ENCODE results near the gene SERPING1.

The SERPING1 gene

GRCh38 chr11:57567515-57568329 is 29.8 kb upstream of the SERPING1 start, which contains the start of gene UBE2L6:
Gene UBE2L6, minus strand, starts transcription at chr11:57567672. Its CDS starts 61 bp downstream, at chr11:57567611.
- H3K4me1 ChIP-seq (ENCODE audit: control insufficient read depth, insufficient read depth, low read length), result peaks cover 19% of the 10 kb centered on the region

GRCh38 chr11:57568330-57568766 is 29.1 kb upstream of the SERPING1 start:
- H3K27me3 ChIP-seq (ENCODE audit: control insufficient read depth, insufficient read depth, low read length), result peaks cover 3% of the 10 kb centered on the region; the same call in 1 of the 2 replicates
- peak overlapping the region; percentile 82 for H3K4me3 ChIP-seq (ENCODE audit: low read depth, low read length)
- peak overlapping the region; percentile 82 for H3K27ac ChIP-seq (ENCODE audit: low read depth, low read length)
- no peaks in the 10 kb centered on the region for H3K9me3 ChIP-seq (ENCODE audit: control insufficient read depth, insufficient read depth, low read length)
- peak overlapping the region; percentile 85; the same call in 1 of the 2 replicates for H3K9ac ChIP-seq (ENCODE audit: low read depth, low read length)
- H3K4me1 ChIP-seq (ENCODE audit: control insufficient read depth, insufficient read depth, low read length), result peaks cover 19% of the 10 kb centered on the region
- H3K36me3 ChIP-seq (ENCODE audit: control insufficient read depth, insufficient read depth, low read length), result no peaks in the 10 kb centered on the region

More at GRCh38 chr11:57567515-57568329, 29.8 kb upstream of the SERPING1 start, which contains the start of gene UBE2L6:
- Histone ChIP-seq H3K9ac (ENCODE audit: low read depth, low read length) (peak within 1 kb of the TSS; percentile 85), H3K9me3 (ENCODE audit: control insufficient read depth, insufficient read depth, low read length) (no peaks in the 10 kb centered on the region), H3K36me3 (ENCODE audit: control insufficient read depth, insufficient read depth, low read length) (no peaks in the 10 kb centered on the region), H3K27ac (ENCODE audit: low read depth, low read length) (peak within 1 kb of the TSS; percentile 82), H3K27me3 (ENCODE audit: control insufficient read depth, insufficient read depth, low read length) (peaks cover 3% of the 10 kb centered on the region; the same call in 1 of the 2 replicates), H3K4me3 (ENCODE audit: low read depth, low read length) (peak within 1 kb of the TSS; percentile 82)

GRCh38 chr11:57571606-57572005 is 25.9 kb upstream of the SERPING1 start:
- peaks cover 24% of the 10 kb centered on the region for H3K4me1 ChIP-seq (ENCODE audit: control insufficient read depth, insufficient read depth, low read length)
- H3K27ac ChIP-seq (ENCODE audit: low read depth, low read length), result no peak overlapping the region
- H3K9me3 ChIP-seq (ENCODE audit: control insufficient read depth, insufficient read depth, low read length), result no peaks in the 10 kb centered on the region
- peaks cover 3% of the 10 kb centered on the region; the same call in 1 of the 2 replicates for H3K27me3 ChIP-seq (ENCODE audit: control insufficient read depth, insufficient read depth, low read length)
- H3K9ac ChIP-seq (ENCODE audit: low read depth, low read length), result no peak overlapping the region
- no peaks in the 10 kb centered on the region for H3K36me3 ChIP-seq (ENCODE audit: control insufficient read depth, insufficient read depth, low read length)
- H3K4me3 ChIP-seq (ENCODE audit: low read depth, low read length), result no peak overlapping the region

DNA sequence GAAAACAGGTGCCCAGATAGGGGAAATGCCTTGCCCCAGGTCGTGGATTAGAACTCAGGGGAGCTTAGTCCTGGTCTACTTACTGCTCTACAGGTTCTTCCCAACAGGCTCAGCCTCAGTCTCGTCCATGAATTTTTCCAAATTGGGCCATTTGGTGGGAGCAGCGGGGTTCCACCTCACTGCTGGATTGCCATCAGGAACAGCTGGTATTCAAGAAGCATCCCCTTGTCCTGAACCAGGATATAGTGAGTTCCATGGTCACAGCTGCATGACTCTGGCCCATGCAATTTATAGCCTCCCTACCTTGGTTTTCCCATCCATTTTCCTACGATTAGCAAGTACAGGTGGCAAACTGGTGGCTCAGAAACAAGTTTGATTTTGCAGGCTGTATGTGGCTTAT is 23.4 kb upstream of the SERPING1 start:
- Histone ChIP-seq H3K9me3 (ENCODE audit: control insufficient read depth, insufficient read depth, low read length) (no peaks in the 10 kb centered on the region), H3K4me1 (ENCODE audit: control insufficient read depth, insufficient read depth, low read length) (peaks cover 19% of the 10 kb centered on the region), H3K27me3 (ENCODE audit: control insufficient read depth, insufficient read depth, low read length) (no peaks in the 10 kb centered on the region), H3K9ac (ENCODE audit: low read depth, low read length) (no peak overlapping the region), H3K36me3 (ENCODE audit: control insufficient read depth, insufficient read depth, low read length) (no peaks in the 10 kb centered on the region), H3K4me3 (ENCODE audit: low read depth, low read length) (no peak overlapping the region), H3K27ac (ENCODE audit: low read depth, low read length) (no peak overlapping the region)

- Histone ChIP-seq H3K9me3 (ENCODE audit: control insufficient read depth, insufficient read depth, low read length) (no peaks in the 10 kb centered on the region), H3K27ac (ENCODE audit: low read depth, low read length) (no peak overlapping the region), H3K9ac (ENCODE audit: low read depth, low read length) (no peak overlapping the region), H3K36me3 (ENCODE audit: control insufficient read depth, insufficient read depth, low read length) (no peaks in the 10 kb centered on the region), H3K27me3 (ENCODE audit: control insufficient read depth, insufficient read depth, low read length) (no peaks in the 10 kb centered on the region), H3K4me1 (ENCODE audit: control insufficient read depth, insufficient read depth, low read length) (peaks cover 7% of the 10 kb centered on the region; the same call in 1 of the 2 replicates), H3K4me3 (ENCODE audit: low read depth, low read length) (no peak overlapping the region)
Measured at GRCh38 chr11:57584341-57584740, 13.1 kb upstream of the SERPING1 start.

DNA sequence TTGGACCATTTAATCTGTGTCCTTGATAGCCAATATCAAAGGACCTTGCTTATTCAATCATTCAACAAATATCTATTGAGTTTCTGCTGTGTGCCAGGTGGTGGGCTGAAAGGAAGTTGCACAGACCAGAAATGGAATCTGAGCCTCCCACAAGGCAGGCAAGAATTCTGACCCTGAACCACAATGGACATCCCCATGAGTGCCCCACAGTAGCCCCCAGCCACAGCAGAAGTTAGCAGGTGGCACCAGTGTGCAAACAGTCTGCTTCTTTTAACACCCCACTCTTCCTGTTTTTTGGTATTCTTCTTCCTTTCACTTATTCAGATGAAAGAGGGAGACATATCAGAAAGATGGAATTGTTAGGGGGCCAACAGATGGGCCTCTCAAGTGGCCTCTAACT is 12.2 kb upstream of the SERPING1 start:
- no peaks in the 10 kb centered on the region for H3K36me3 ChIP-seq (ENCODE audit: control insufficient read depth, insufficient read depth, low read length)
- no peaks in the 10 kb centered on the region for H3K9me3 ChIP-seq (ENCODE audit: control insufficient read depth, insufficient read depth, low read length)
- H3K4me1 ChIP-seq (ENCODE audit: control insufficient read depth, insufficient read depth, low read length), result peaks cover 7% of the 10 kb centered on the region; the same call in 1 of the 2 replicates
- no peaks in the 10 kb centered on the region for H3K27me3 ChIP-seq (ENCODE audit: control insufficient read depth, insufficient read depth, low read length)
- H3K4me3 ChIP-seq (ENCODE audit: low read depth, low read length), result no peak overlapping the region
- H3K27ac ChIP-seq (ENCODE audit: low read depth, low read length), result no peak overlapping the region
- H3K9ac ChIP-seq (ENCODE audit: low read depth, low read length), result no peak overlapping the region

- Histone ChIP-seq H3K9me3 (ENCODE audit: control insufficient read depth, insufficient read depth, low read length) (no peaks in the 10 kb centered on the region), H3K36me3 (ENCODE audit: control insufficient read depth, insufficient read depth, low read length) (no peaks in the 10 kb centered on the region), H3K27me3 (ENCODE audit: control insufficient read depth, insufficient read depth, low read length) (no peaks in the 10 kb centered on the region), H3K9ac (ENCODE audit: low read depth, low read length) (no peak overlapping the region), H3K27ac (ENCODE audit: low read depth, low read length) (no peak overlapping the region), H3K4me1 (ENCODE audit: control insufficient read depth, insufficient read depth, low read length) (peaks cover 7% of the 10 kb centered on the region; the same call in 1 of the 2 replicates), H3K4me3 (ENCODE audit: low read depth, low read length) (no peak overlapping the region)
Measured at GRCh38 chr11:57586711-57587245, 10.7 kb upstream of the SERPING1 start.

DNA sequence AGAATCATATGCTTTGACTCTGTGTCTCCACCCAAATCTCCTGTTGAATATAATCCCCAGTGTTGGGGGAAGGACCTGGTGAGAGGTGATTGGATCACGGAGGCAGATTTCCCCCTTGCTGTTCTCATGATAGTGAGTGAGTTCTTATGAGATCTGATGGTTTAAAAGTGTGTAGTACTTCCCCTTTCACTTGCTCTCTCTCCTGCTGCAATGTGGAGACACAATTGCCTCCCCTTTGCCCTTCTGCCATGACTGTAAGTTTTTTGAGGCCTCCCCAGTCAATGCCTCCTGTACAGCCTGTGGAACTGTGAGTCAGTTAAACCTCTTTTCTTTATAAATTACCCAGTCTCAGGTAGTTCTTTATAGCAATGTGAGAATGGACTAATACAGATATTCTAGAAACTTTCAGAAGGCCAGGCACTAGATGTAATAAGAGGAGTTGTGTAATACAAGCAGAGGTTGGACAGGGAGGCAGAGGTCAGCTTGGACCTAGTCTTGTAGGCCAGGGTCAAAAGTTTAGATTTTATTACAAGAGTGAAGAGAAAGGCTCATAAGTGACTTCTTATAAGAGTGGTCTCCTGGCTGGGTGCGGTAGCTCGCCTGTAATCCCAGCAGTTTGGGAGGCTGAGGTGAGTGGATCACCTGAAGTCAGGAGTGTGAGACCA is 9.3 kb upstream of the SERPING1 start:
- Histone ChIP-seq H3K9ac (ENCODE audit: low read depth, low read length) (no peak overlapping the region), H3K27ac (ENCODE audit: low read depth, low read length) (no peak overlapping the region), H3K4me1 (ENCODE audit: control insufficient read depth, insufficient read depth, low read length) (peaks cover 7% of the 10 kb centered on the region; the same call in 1 of the 2 replicates), H3K27me3 (ENCODE audit: control insufficient read depth, insufficient read depth, low read length) (no peaks in the 10 kb centered on the region), H3K4me3 (ENCODE audit: low read depth, low read length) (no peak overlapping the region), H3K36me3 (ENCODE audit: control insufficient read depth, insufficient read depth, low read length) (no peaks in the 10 kb centered on the region), H3K9me3 (ENCODE audit: control insufficient read depth, insufficient read depth, low read length) (no peaks in the 10 kb centered on the region)

DNA sequence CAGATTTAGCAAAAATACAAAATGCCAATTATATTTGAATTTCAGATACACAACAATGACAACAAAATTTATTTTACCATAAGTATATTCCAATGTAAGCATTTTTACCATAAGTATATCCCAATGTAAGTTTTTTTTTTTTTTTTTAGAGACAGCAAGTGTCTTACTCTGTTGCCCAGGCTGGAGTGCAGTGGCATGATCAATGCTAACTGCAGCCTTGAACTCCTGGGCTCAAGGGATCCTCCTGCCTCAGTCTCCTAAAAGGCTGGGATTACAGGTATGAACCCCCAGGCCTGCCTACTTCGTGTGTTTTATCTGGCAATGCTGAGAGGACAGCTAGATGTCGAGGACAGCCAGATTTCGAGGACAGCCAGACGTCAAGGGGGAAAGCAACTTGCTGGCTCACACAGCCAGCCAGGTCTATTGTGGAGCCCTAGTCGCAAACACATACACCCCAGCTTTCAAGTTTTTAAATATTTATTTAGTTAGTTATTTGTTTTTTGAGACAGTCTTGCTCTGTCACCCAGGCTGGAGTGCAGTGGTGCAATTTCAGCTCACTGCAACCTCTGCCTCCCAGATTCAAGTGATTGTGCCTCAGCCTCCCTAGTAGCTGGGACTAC is 1.1 kb upstream of the SERPING1 start:
- Histone ChIP-seq H3K36me3 (ENCODE audit: control insufficient read depth, insufficient read depth, low read length) (peaks cover 5% of the 10 kb centered on the region; the same call in 1 of the 2 replicates), H3K27me3 (ENCODE audit: control insufficient read depth, insufficient read depth, low read length) (no peaks in the 10 kb centered on the region), H3K27ac (ENCODE audit: low read depth, low read length) (no peak overlapping the region), H3K9me3 (ENCODE audit: control insufficient read depth, insufficient read depth, low read length) (no peaks in the 10 kb centered on the region), H3K4me1 (ENCODE audit: control insufficient read depth, insufficient read depth, low read length) (peaks cover 20% of the 10 kb centered on the region), H3K9ac (ENCODE audit: low read depth, low read length) (no peak overlapping the region), H3K4me3 (ENCODE audit: low read depth, low read length) (no peak overlapping the region)

DNA sequence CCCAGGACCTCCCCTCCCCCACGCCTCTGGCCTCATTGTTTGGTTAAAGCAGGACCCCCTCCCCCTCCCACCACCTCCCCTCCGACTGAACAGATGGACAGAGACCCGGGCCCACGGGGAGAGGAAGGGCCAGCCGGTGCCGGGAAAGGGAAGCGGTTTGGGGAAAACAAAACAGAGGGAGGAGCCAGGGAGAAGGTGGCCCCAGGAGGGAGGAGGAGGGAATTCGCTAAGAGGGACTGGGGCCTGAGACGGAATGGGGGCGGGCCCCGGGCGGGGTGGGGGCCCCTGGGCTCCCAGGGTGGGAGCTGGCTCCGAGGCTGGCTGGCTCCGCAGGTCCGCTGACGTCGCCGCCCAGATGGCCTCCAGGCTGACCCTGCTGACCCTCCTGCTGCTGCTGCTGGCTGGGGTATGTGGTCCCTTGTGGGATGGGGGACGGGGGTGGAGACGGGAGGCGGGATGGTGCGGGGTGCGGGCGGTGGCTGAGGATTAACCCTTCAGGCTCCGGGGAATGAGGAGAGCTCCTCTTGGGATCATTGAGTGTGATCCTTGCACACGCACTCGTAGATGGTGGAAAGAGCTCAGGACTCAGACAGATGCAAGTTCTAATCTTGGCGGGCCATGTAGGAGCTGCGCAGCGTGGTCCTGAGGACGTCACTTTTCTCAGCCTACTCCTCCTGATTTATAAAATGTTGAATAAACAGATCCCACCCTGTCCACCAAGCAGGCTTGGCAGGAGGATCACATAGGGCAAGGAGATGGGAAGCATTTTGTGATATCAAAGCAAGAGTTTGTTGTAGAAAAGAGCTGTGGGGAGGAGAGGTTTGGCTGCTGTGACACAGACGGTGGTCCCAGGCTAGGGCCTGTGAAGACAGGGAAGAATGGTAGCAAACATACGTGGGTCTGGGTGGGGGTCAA is 688 bp downstream of the SERPING1 start:
- Histone ChIP-seq H3K9me3 (ENCODE audit: control insufficient read depth, insufficient read depth, low read length) (no peaks in the 10 kb centered on the region), H3K4me3 (ENCODE audit: low read depth, low read length) (peak overlapping the region; percentile 61), H3K36me3 (ENCODE audit: control insufficient read depth, insufficient read depth, low read length) (peaks cover 5% of the 10 kb centered on the region; the same call in 1 of the 2 replicates), H3K9ac (ENCODE audit: low read depth, low read length) (no peak overlapping the region), H3K4me1 (ENCODE audit: control insufficient read depth, insufficient read depth, low read length) (peaks cover 20% of the 10 kb centered on the region), H3K27me3 (ENCODE audit: control insufficient read depth, insufficient read depth, low read length) (no peaks in the 10 kb centered on the region), H3K27ac (ENCODE audit: low read depth, low read length) (peak overlapping the region; percentile 78)
